HG03097 (cell line): ENCODE measurements around the gene RFTN1.
"Not testable (repeated sequence)": the region's sequence is repeated elsewhere in the genome, so short reads cannot be mapped to it uniquely, and the experiment has no call there.

Experiments used
- ATAC-seq: cut with Tn5 transposase; IDR thresholded peaks from one replicate; pipeline ENCODE4 v1.9.1; 2021; ENCODE audit not compliant: unreplicated experiment, low FRiP score

Gene RFTN1

GRCh38 chr3:16313886-16314645 is 199.4 kb downstream of the RFTN1 start:
- no peak for ATAC-seq

- ATAC-seq = peak; percentile 70
These were observed 201.5 kb downstream of the RFTN1 start for GRCh38 chr3:16311960-16312451.

- ATAC-seq = not testable (repeated sequence)
These were observed 203.0 kb downstream of the RFTN1 start for GRCh38 chr3:16310486-16310885.

GRCh38 chr3:16309558-16309957 is 203.9 kb downstream of the RFTN1 start:
- ATAC-seq = peak; percentile 68

GRCh38 chr3:16308727-16309126 is 204.8 kb downstream of the RFTN1 start:
- no peak for ATAC-seq

- no peak for ATAC-seq
These were observed 205.5 kb downstream of the RFTN1 start for GRCh38 chr3:16307832-16308531.

GRCh38 chr3:16305111-16305541 is 208.4 kb downstream of the RFTN1 start:
- no peak for ATAC-seq

GRCh38 chr3:16304061-16305010 is 209.2 kb downstream of the RFTN1 start:
- ATAC-seq = no peak

GRCh38 chr3:16303037-16303575 is 210.4 kb downstream of the RFTN1 start:
- ATAC-seq = no peak

- ATAC-seq = no peak
These were observed 211.3 kb downstream of the RFTN1 start for GRCh38 chr3:16302082-16302631.

- no peak for ATAC-seq
These were observed 212.0 kb downstream of the RFTN1 start for GRCh38 chr3:16301507-16301906.

- ATAC-seq = peak; percentile 58
These were observed 212.6 kb downstream of the RFTN1 start for GRCh38 chr3:16300881-16301359.

GRCh38 chr3:16300307-16300706 is 213.2 kb downstream of the RFTN1 start:
- ATAC-seq = no peak

- ATAC-seq = no peak
These were observed 213.8 kb downstream of the RFTN1 start for GRCh38 chr3:16299746-16300145.

- ATAC-seq = no peak
These were observed 214.6 kb downstream of the RFTN1 start for GRCh38 chr3:16298891-16299290.

- no peak for ATAC-seq
These were observed 215.3 kb downstream of the RFTN1 start for GRCh38 chr3:16297997-16298885.

GRCh38 chr3:16295298-16295890 is 218.1 kb downstream of the RFTN1 start:
- no peak for ATAC-seq

GRCh38 chr3:16294844-16295243 is 218.7 kb downstream of the RFTN1 start:
- no peak for ATAC-seq

- peak; percentile 38 for ATAC-seq
These were observed 222.7 kb downstream of the RFTN1 start for GRCh38 chr3:16290827-16291196.
